Measurements from ENCODE around the gene GLIS1. TPM values are rescaled to one million over a fixed set of nuclear protein-coding genes. Genes with fewer than 3 reads are reported as not detected.

Gene GLIS1
- total RNA-seq, 1 donor = 2.9 TPM

- Histone ChIP-seq H3K9me3 (ENCODE audit: low read depth, low read length) (no peaks in the 10 kb centered on the region), H4K20me1 (ENCODE audit: insufficient read depth, low read length) (peaks cover 12% of the 10 kb centered on the region), H3K4me2 (ENCODE audit: insufficient read depth, low read length) (no peak overlapping the region), H2AFZ (ENCODE audit: low read length) (no peak overlapping the region), H3K36me3 (ENCODE audit: insufficient read depth, low read length) (peaks cover 8% of the 10 kb centered on the region), H3K4me1 (ENCODE audit: insufficient read depth, low read length) (no peaks in the 10 kb centered on the region), H3K27me3 (ENCODE audit: insufficient read depth, low read length) (no peaks in the 10 kb centered on the region), H3K79me2 (ENCODE audit: insufficient read depth, low read length) (no peaks in the 10 kb centered on the region), H3K4me3 (ENCODE audit: insufficient read depth, low read length) (no peak overlapping the region), H3K27ac (ENCODE audit: low read depth, low read length) (no peak overlapping the region)
- TF ChIP-seq CTCF (IDR thresholded peaks at IDR 0.05; ENCODE audit: extremely low read depth, low read depth, low read length) = no peak
- no peak for DNase-seq (ENCODE audit: insufficient read length, low spot score, missing footprints)
Measured at GRCh38 chr1:53594391-53595180, 144.4 kb downstream of the GLIS1 start.

DNA sequence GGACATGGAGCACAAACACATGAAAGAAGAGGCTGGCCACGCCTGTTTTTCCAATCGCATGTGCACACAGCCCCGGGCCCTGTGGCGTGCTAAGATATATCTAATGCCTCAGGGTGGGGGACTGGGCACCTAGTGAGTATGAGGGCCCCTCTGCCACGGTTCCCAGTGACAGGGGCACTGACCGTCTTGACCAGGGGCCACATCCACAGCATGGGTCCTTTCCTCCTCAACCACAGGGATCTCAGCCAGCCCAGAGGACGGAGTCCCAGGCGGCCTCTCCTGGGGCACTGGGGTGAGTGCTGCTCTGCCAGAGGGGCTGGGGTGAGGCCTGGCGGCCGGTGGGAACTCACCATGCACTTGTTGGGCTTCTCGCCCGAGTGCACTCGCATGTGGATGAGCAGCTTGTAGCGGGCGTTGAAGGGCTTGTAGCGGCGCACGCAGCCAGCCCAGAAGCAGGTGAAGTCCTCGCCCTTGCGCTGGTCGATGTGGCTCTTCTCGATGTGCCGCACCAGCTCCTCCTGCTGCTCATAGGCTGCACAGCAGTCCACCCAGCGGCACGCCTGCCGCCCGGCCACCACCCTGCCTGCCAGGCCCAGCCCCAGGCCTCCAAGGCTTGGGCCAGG lies 145.1 kb downstream of the GLIS1 start:
- Histone ChIP-seq H3K9me3 (ENCODE audit: low read depth, low read length) (no peaks in the 10 kb centered on the region), H3K27ac (ENCODE audit: low read depth, low read length) (no peak overlapping the region), H3K4me3 (ENCODE audit: insufficient read depth, low read length) (no peak overlapping the region), H3K79me2 (ENCODE audit: insufficient read depth, low read length) (no peaks in the 10 kb centered on the region), H3K27me3 (ENCODE audit: insufficient read depth, low read length) (no peaks in the 10 kb centered on the region), H3K36me3 (ENCODE audit: insufficient read depth, low read length) (peaks cover 8% of the 10 kb centered on the region), H4K20me1 (ENCODE audit: insufficient read depth, low read length) (peaks cover 12% of the 10 kb centered on the region), H2AFZ (ENCODE audit: low read length) (no peak overlapping the region), H3K4me1 (ENCODE audit: insufficient read depth, low read length) (no peaks in the 10 kb centered on the region), H3K4me2 (ENCODE audit: insufficient read depth, low read length) (no peak overlapping the region)
- no peak for TF ChIP-seq CTCF (IDR thresholded peaks at IDR 0.05; ENCODE audit: extremely low read depth, low read depth, low read length)
- DNase-seq (ENCODE audit: insufficient read length, low spot score, missing footprints) = no peak

DNA sequence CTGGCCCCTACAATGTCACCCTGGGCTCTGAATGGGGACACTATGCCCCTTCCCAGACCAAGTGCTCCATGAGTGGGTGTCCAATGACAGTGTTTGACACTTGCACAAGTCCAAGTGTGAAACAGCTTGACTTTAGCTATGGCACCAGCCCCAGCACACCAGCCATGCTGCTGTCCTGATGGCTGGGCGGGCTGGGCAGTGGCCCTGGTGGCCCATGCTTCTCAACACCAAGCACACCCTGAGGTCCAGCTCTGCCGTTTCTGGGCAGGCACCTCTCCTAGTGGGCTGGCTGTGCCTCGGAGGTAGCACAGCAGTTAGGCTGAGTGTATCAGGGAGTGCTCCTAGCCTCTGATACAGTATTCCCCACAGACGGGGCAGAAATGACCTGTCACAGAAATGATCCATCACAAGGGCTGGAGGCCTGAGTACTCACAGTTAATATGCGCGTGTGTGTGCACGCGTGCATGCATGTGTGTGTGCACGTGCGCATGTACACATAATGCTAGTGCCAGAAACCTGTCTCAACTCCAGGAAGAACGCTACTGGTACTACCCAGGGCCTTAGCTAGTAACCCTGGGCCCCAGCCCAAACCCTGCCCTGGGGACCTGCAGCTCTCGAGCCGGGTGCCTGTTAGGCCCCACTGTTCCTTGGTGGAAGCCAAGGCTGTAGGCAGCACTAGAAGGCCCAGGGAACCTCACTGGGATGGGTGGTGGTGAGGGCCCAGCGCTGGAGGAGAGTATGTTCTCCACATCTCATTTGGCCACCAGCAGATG lies 145.8 kb downstream of the GLIS1 start:
- Histone ChIP-seq H3K4me3 (ENCODE audit: insufficient read depth, low read length) (no peak overlapping the region), H3K4me2 (ENCODE audit: insufficient read depth, low read length) (no peak overlapping the region), H3K4me1 (ENCODE audit: insufficient read depth, low read length) (no peaks in the 10 kb centered on the region), H3K27ac (ENCODE audit: low read depth, low read length) (no peak overlapping the region), H2AFZ (ENCODE audit: low read length) (no peak overlapping the region), H3K36me3 (ENCODE audit: insufficient read depth, low read length) (peaks cover 8% of the 10 kb centered on the region), H4K20me1 (ENCODE audit: insufficient read depth, low read length) (peaks cover 15% of the 10 kb centered on the region), H3K9me3 (ENCODE audit: low read depth, low read length) (no peaks in the 10 kb centered on the region), H3K79me2 (ENCODE audit: insufficient read depth, low read length) (no peaks in the 10 kb centered on the region), H3K27me3 (ENCODE audit: insufficient read depth, low read length) (no peaks in the 10 kb centered on the region)
- DNase-seq (ENCODE audit: insufficient read length, low spot score, missing footprints) = no peak
- TF ChIP-seq CTCF (IDR thresholded peaks at IDR 0.05; ENCODE audit: extremely low read depth, low read depth, low read length) = no peak

Measured in osteoblast (primary cell).